B cell (primary cell): ENCODE data around the gene SLC6A18. TPM values are rescaled to one million over a fixed set of nuclear protein-coding genes. Genes with fewer than 3 reads are reported as not detected.

Source experiments
- ATAC-seq: fragments of 200-7000 bp; cut with Tn5 transposase; one replicate; pipeline ENCODE4 v1.10.0; 2021; ENCODE audit warnings: low read depth, mild to moderate bottlenecking, moderate number of reproducible peaks, moderate library complexity
- CTCF ChIA-PET: fragments of 350-600 bp; sonication (Branson Sonifier 250); formaldehyde crosslinking; loops from one replicate; lab custom pipeline; 2021; ENCODE audit warnings: antibody characterized with exemption, inconsistent platforms; lab: Charles Lee
- POLR2A ChIA-PET: fragments of 350-600 bp; sonication (Branson Sonifier 250); formaldehyde crosslinking; loops from one replicate; lab custom pipeline; 2021; ENCODE audit warnings: antibody characterized with exemption; lab: Charles Lee
- DNase-seq: peaks from one replicate; pipeline ENCODE4 v3.0.0; 2013
- H2AFZ ChIP-seq: 2 replicates; pipeline ENCODE4 v1.6.1; 2012; ENCODE audit warnings: mild to moderate bottlenecking, low read depth, low read length; ENCODE audit not compliant: insufficient read depth, poor library complexity, severe bottlenecking
- H3K27ac ChIP-seq, 2 donors: 1 replicate in 1 of 2; 2 replicates in 1 of 2; pipeline ENCODE4 v1.5.1; 2012 to 2013; ENCODE audit warnings: low read length in 2 of 2, mild to moderate bottlenecking in 2 of 2, moderate library complexity in 1 of 2
- H3K27me3 ChIP-seq, 4 experiments: fragments of 200-600 bp in 1 of 4; sonication (generic) in 1 of 4; replicated peaks in 1 of 4; 1 replicate in 2 of 4; 2 replicates in 2 of 4; pipeline versions ENCODE4 v1.6.1 to v1.7.0; 2013 to 2016; ENCODE audit warnings: low read length in 3 of 4, mild to moderate bottlenecking in 2 of 4, mixed read lengths in 1 of 4, moderate library complexity in 1 of 4; ENCODE audit not compliant: insufficient read depth in 4 of 4, control insufficient read depth in 3 of 4; ENCODE audit errors: control extremely low read depth in 1 of 4
- H3K36me3 ChIP-seq, 2 experiments: replicated peaks in 1 of 2; 1 replicate in 1 of 2; 2 replicates in 1 of 2; pipeline versions ENCODE4 v1.6.1 to v1.7.1; 2013; ENCODE audit warnings: low read length in 1 of 2; ENCODE audit not compliant: insufficient read depth in 2 of 2, control insufficient read depth in 1 of 2; ENCODE audit errors: control extremely low read depth in 1 of 2, extremely low read depth in 1 of 2
- H3K4me1 ChIP-seq, 2 donors: fragments of 200-600 bp in 1 of 2; sonication (generic) in 1 of 2; 1 replicate in 1 of 2; 2 replicates in 1 of 2; pipeline versions ENCODE4 v1.5.1 to v1.6.1; 2013 to 2017; ENCODE audit warnings: low read length in 2 of 2; ENCODE audit not compliant: control insufficient read depth in 2 of 2, insufficient read depth in 2 of 2
- H3K4me2 ChIP-seq: replicated peaks from 2 replicates; pipeline ENCODE3; 2012; ENCODE audit warnings: mild to moderate bottlenecking, low read depth, low read length; ENCODE audit not compliant: poor library complexity, severe bottlenecking
- H3K4me3 ChIP-seq, 5 experiments: fragments of 200-600 bp in 1 of 5; sonication (generic) in 1 of 5; 1 replicate in 3 of 5; 2 replicates in 2 of 5; pipeline versions ENCODE4 v1.5.1 to v1.7.0; 2011 to 2016; ENCODE audit warnings: low read length in 4 of 5, mild to moderate bottlenecking in 4 of 5, low read depth in 2 of 5, control low read depth in 1 of 5, moderate library complexity in 1 of 5; ENCODE audit not compliant: insufficient read depth in 1 of 5; ENCODE audit errors: control extremely low read depth in 1 of 5, extremely low read depth in 1 of 5
- H3K79me2 ChIP-seq: fragments of 200-600 bp; sonication (generic); one replicate; pipeline ENCODE4 v1.6.0; 2016; ENCODE audit warnings: low read length; ENCODE audit not compliant: control insufficient read depth, insufficient read depth
- H3K9ac ChIP-seq: fragments of 200-600 bp; sonication (generic); 2 replicates; pipeline ENCODE4 v1.6.1; 2017; ENCODE audit warnings: mild to moderate bottlenecking, low read length, moderate library complexity
- H3K9me3 ChIP-seq, 3 donors: one replicate each; pipeline versions ENCODE4 v1.6.1 to v1.7.1; 2013; ENCODE audit warnings: low read length in 2 of 3; ENCODE audit not compliant: control insufficient read depth in 2 of 3, insufficient read depth in 1 of 3; ENCODE audit errors: control extremely low read depth in 1 of 3
- H4K20me1 ChIP-seq: 2 replicates; pipeline ENCODE4 v1.6.0; 2012; ENCODE audit warnings: mild to moderate bottlenecking, low read length; ENCODE audit not compliant: insufficient read depth, control insufficient read depth, poor library complexity, severe bottlenecking
- H3K27ac Mint-ChIP-seq: one replicate; pipeline ENCODE4 v1.8.0; 2021; ENCODE audit warnings: mixed read lengths
- H3K27me3 Mint-ChIP-seq: one replicate; pipeline ENCODE4 v1.8.0; 2021; ENCODE audit warnings: mixed read lengths
- H3K4me1 Mint-ChIP-seq: one replicate; pipeline ENCODE4 v1.8.0; 2021; ENCODE audit warnings: mixed read lengths
- H3K4me3 Mint-ChIP-seq: one replicate; pipeline ENCODE4 v1.8.0; 2021; ENCODE audit warnings: mixed read lengths
- H3K9me3 Mint-ChIP-seq: one replicate; pipeline ENCODE4 v1.8.0; 2022; ENCODE audit warnings: mixed read lengths; ENCODE audit not compliant: insufficient read depth
- CTCF ChIP-seq: fragments of 200-600 bp; IDR thresholded peaks from one replicate; pipeline ENCODE4 v1.8.0; 2022; ENCODE audit warnings: antibody characterized with exemption, mild to moderate bottlenecking
- EZH2 ChIP-seq: IDR thresholded peaks from 2 replicates; pipeline ENCODE4 v1.6.1; 2012; ENCODE audit warnings: borderline replicate concordance, low read depth, mild to moderate bottlenecking, moderate library complexity, low read length; ENCODE audit not compliant: insufficient read depth, poor library complexity, severe bottlenecking
- WGBS: methylation state at CpG from one replicate; pipeline ENCODE4 v1.1.5; 2013; ENCODE audit warnings: missing lambda C conversion rate; ENCODE audit not compliant: insufficient coverage; 5-methylcytosine and 5-hydroxymethylcytosine counted together
- intact Hi-C: fragments of 100-400 bp; cut with micrococcal nuclease; formaldehyde crosslinking; loops from one replicate; pipeline ENCODE4 v1.10.0; 2022
- polyA plus RNA-seq: library from polyadenylated mRNA; depleted of rRNA; stranded (reverse); fragments of >200 nt; gene quantifications from 2 replicates; pipeline ENCODE4 v1.2.3, GENCODE V29; 2012
- total RNA-seq, 2 donors: library from RNA; stranded (reverse); fragments of 120-200 nt in 1 of 2; gene quantifications; 1 replicate in 1 of 2; 2 replicates in 1 of 2; pipeline versions ENCODE4 v1.2.3 to v1.2.4, GENCODE V29; 2013 to 2022

SLC6A18 gene
- total and polyA plus RNA-seq, 2 donors (not counting 1 experiment from before 2014, with no cell fraction given): not detected

GRCh38 chr5:1180096-1180495 is 45.1 kb upstream of the SLC6A18 start:
- H2AFZ ChIP-seq: no peak overlapping the region
- no peaks in the 10 kb centered on the region for H4K20me1 ChIP-seq
- H3K9me3 ChIP-seq: no peaks in the 10 kb centered on the region
- no peaks in the 10 kb centered on the region for H3K36me3 ChIP-seq
- H3K4me2 ChIP-seq: no peak overlapping the region
- 93% methylated on average over 20 of the region's 20 CpGs for WGBS
- H3K4me3 ChIP-seq: no peak overlapping the region
- no peaks in the 10 kb centered on the region for H3K27me3 ChIP-seq
- no peak overlapping the region for H3K27ac Mint-ChIP-seq
- no peaks in the 10 kb centered on the region for H3K4me1 ChIP-seq
- no peaks in the 10 kb centered on the region for H3K79me2 ChIP-seq
- no peak overlapping the region for H3K9ac ChIP-seq
- no peaks in the 10 kb centered on the region for H3K9me3 Mint-ChIP-seq
- CTCF ChIA-PET: no interaction called here
- intact Hi-C loops: no loop called here
- H3K4me3 Mint-ChIP-seq: no peak overlapping the region
- no peak overlapping the region for H3K27ac ChIP-seq
- no peak for DNase-seq
- POLR2A ChIA-PET: no interaction called here
- TF ChIP-seq EZH2 (no peak), CTCF (no peak)
- ATAC-seq: no peak
- H3K27me3 Mint-ChIP-seq: no peaks in the 10 kb centered on the region
- H3K4me1 Mint-ChIP-seq: no peaks in the 10 kb centered on the region

GRCh38 chr5:1180841-1181271 is 44.3 kb upstream of the SLC6A18 start:
- Histone ChIP-seq H3K9me3 (no peaks in the 10 kb centered on the region), H3K4me3 (no peak overlapping the region), H3K36me3 (no peaks in the 10 kb centered on the region), H3K9ac (no peak overlapping the region), H3K4me2 (no peak overlapping the region), H3K79me2 (no peaks in the 10 kb centered on the region), H4K20me1 (no peaks in the 10 kb centered on the region), H3K27me3 (no peaks in the 10 kb centered on the region), H2AFZ (no peak overlapping the region), H3K4me1 (no peaks in the 10 kb centered on the region), H3K27ac (no peak overlapping the region)
- 88% methylated on average over 19 of the region's 20 CpGs for WGBS
- Mint-ChIP-seq H3K27ac (no peak overlapping the region), H3K4me3 (no peak overlapping the region), H3K27me3 (no peaks in the 10 kb centered on the region), H3K4me1 (no peaks in the 10 kb centered on the region), H3K9me3 (no peaks in the 10 kb centered on the region)
- intact Hi-C loops: no loop called here
- ChIA-PET CTCF (no interaction called here), POLR2A (no interaction called here)
- no peak for ATAC-seq
- TF ChIP-seq EZH2: no peak
- DNase-seq: no peak
